IMR-90 (cell line): ENCODE measurements around the gene CRBN.

ENCODE experiments used
- MAFK ChIP-seq: IDR thresholded peaks from 2 replicates; pipeline ENCODE4 v1.6.1; 2012; ENCODE audit warnings: low read depth, low read length, improper control_type of control experiment
- POLR2A ChIP-seq: IDR thresholded peaks from 2 replicates; pipeline ENCODE4 v1.6.1; 2012; ENCODE audit warnings: mild to moderate bottlenecking, low read depth, low read length
- RAD21 ChIP-seq: IDR thresholded peaks from 2 replicates; pipeline ENCODE4 v1.6.1; 2012; ENCODE audit warnings: low read length, improper control_type of control experiment
- RFX5 ChIP-seq: IDR thresholded peaks from 2 replicates; pipeline ENCODE4 v1.8.0; 2012; ENCODE audit warnings: low read depth, mild to moderate bottlenecking, low read length, moderate library complexity
- TF ChIP-seq, protein P1 (sequence below): conservative IDR thresholded peaks from 2 replicates; pipeline ENCODE4 v1.5.1; 2012; ENCODE audit warnings: mild to moderate bottlenecking, low read depth, low read length, improper control_type of control experiment

DNA sequence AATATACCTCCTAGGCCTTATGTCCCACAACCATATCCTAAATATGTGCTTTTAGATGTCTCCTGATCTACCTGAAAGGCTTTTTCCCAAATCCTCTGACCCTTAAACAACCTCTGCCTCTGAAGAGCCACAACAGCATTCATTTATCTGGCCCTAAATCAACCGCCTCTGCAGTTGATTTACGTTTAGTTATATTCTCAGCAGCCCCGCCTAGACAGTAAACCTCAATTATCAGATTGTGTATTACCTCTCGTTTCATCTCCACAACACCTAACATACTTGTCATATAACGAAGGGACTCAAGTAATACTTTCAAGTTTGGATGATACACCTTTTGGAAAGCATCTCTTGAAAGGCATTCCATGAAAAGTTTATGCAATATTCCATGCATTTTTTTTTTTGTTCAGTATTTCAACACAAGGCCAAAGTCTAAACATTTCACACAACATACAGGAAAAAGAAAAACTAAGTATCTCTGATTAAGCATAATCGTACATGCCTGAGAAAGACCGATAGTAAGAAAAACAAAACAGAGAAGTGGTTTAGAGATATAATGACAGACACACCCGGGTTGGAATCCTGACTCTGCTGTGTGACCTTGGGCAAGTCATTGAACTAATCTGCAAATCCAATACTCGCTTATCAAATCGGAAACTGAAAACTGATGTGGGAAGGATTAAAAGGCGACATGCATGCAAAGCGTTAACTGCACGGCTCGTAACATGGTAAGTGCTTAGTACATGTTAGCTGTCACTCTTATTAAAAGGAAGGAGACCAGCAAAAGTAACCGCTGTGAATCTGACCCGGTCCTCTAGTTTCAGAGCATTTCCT, 778 bp downstream of the CRBN start:
- TF ChIP-seq, protein P1, sequence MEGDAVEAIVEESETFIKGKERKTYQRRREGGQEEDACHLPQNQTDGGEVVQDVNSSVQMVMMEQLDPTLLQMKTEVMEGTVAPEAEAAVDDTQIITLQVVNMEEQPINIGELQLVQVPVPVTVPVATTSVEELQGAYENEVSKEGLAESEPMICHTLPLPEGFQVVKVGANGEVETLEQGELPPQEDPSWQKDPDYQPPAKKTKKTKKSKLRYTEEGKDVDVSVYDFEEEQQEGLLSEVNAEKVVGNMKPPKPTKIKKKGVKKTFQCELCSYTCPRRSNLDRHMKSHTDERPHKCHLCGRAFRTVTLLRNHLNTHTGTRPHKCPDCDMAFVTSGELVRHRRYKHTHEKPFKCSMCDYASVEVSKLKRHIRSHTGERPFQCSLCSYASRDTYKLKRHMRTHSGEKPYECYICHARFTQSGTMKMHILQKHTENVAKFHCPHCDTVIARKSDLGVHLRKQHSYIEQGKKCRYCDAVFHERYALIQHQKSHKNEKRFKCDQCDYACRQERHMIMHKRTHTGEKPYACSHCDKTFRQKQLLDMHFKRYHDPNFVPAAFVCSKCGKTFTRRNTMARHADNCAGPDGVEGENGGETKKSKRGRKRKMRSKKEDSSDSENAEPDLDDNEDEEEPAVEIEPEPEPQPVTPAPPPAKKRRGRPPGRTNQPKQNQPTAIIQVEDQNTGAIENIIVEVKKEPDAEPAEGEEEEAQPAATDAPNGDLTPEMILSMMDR = no peak
- no peak for TF ChIP-seq RFX5
- no peak for TF ChIP-seq RAD21
- TF ChIP-seq MAFK = no peak
- no peak for TF ChIP-seq POLR2A
